GM12875 (cell line): ENCODE measurements around the gene BLOC1S5.

Source experiments
- H3K4me3 ChIP-seq: one replicate; pipeline ENCODE4 v1.5.1; 2011; ENCODE audit warnings: low read depth, low read length, control low read depth
- TF ChIP-seq, protein P1 (sequence below): IDR thresholded peaks from 2 replicates; pipeline ENCODE4 v1.5.1; 2011; ENCODE audit warnings: low read depth, mild to moderate bottlenecking, control low read depth, inconsistent platforms, low read length, moderate library complexity, borderline replicate concordance; ENCODE audit not compliant: insufficient read depth

Gene BLOC1S5

DNA sequence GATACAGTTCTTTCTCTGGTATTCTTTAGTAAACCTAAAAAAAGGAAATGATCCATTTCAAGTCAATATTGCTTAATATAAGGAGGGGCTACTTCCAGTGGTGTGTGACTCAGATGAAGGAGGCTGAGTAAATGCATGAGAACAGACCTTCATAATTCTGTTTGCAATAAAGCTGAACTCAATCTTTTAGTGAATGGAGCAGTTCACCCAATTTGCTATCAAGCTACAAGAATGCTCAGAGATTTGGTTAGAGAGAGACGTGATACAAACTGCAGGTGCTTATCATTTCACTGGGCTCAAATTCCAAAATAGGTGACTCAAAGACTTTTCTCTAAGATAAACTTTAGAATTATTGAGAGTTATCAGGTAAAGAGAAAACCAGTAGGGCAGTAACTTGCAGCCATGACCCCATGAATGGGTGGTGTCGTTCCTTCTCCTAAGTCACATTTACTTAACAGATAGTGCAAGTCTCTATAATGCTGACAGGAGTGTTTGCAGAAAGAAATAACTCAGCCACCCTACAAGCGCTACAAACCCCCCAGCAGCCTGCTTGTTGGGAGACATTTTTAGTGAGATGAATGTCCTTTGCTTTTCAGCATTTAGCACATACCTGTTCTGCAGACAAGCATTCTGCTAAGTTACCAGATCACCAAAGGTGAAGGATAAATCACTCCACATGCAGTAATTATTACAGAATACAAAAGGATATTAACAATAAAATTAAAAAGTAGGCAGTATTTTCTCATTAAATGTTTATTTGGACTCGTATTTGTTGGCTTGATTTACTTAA, 16.4 kb upstream of the BLOC1S5 start:
- TF ChIP-seq, protein P1, sequence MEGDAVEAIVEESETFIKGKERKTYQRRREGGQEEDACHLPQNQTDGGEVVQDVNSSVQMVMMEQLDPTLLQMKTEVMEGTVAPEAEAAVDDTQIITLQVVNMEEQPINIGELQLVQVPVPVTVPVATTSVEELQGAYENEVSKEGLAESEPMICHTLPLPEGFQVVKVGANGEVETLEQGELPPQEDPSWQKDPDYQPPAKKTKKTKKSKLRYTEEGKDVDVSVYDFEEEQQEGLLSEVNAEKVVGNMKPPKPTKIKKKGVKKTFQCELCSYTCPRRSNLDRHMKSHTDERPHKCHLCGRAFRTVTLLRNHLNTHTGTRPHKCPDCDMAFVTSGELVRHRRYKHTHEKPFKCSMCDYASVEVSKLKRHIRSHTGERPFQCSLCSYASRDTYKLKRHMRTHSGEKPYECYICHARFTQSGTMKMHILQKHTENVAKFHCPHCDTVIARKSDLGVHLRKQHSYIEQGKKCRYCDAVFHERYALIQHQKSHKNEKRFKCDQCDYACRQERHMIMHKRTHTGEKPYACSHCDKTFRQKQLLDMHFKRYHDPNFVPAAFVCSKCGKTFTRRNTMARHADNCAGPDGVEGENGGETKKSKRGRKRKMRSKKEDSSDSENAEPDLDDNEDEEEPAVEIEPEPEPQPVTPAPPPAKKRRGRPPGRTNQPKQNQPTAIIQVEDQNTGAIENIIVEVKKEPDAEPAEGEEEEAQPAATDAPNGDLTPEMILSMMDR, result no peak
- H3K4me3 ChIP-seq, result no peak overlapping the region

DNA sequence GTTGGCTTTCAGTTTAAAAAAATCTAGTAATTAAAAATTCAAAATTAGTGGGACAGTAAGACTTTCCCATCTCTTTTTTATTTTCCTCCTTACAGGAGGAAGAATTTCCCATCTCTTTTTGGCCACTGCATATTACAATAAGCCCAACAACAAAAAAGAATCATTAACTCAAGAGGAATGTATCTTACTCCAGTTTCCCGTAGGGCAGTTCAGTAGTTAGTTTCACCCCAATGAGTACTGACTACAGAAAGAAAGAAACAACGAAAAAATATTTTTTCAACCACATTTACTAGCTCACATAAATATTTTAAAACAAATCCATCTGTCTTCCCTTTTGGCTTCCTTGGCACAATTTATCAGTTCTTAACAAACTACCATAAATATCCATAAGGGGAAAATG, 14.9 kb upstream of the BLOC1S5 start:
- H3K4me3 ChIP-seq, result no peak overlapping the region
- TF ChIP-seq, protein P1, result no peak

DNA sequence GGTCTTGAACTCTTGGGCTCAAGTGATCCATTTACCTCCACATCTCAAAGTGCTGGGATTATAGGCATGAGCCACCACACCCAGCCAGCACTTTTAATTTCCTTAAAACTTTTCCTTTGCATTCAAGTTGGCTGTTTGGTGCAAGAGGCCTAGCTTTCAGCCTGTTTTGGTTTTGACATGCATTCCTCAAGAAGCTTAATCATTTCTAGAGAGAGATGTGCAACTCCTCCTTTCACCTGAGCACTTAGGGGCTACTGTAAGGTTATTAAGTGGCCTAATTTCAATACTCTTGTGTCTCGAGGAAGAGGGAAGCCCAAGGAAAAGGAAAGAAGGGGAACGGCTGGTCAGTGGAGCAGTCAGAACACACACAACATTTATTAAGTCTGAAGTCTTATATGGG, 13.8 kb upstream of the BLOC1S5 start:
- TF ChIP-seq, protein P1, result no peak
- H3K4me3 ChIP-seq, result no peak overlapping the region

DNA sequence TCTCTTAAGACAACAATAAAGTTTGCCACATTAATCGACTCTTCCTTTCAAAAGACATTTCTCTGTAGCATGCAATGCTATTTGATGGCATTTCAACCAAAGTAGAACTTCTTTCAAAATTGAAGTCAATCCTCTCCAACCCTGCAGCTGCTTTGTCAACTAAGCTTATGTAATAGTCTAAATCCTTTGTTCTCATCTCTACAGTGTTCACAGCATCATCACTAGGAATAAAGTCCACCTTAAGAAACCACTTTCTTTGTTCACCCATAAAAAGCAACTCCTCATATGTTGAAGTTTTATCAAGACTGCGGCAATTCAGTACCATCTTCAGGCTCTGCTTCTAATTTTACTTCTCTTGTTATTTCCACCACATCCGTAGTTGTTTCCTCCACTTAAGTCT, 11.5 kb upstream of the BLOC1S5 start:
- no peak overlapping the region for H3K4me3 ChIP-seq
- TF ChIP-seq, protein P1, result no peak

- H3K4me3 ChIP-seq, result no peak overlapping the region
- TF ChIP-seq, protein P1, result no peak
These were observed 11.0 kb upstream of the BLOC1S5 start for GRCh38 chr6:8075185-8075584.

- TF ChIP-seq, protein P1, result no peak
- no peak overlapping the region for H3K4me3 ChIP-seq
These were observed 10.0 kb upstream of the BLOC1S5 start for GRCh38 chr6:8074213-8074612.

DNA sequence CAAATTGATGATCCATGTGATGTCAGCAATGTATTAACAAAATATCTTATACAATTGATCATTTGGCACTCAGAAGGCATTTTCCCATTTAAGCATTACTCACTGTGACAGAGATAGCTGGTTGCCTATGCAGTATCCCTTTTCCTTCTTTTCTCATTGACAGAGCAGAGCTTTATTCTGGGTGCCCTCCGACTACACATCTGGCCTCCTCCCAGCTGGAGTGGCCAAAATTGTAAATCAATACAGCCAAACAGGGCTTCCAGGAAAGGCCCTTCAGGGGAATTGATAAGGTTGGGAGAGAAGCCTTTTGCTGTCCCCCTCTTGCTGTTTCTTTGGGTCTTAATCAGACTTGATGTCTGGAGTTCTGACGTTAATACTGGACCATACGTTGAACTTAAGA, 9.6 kb upstream of the BLOC1S5 start:
- TF ChIP-seq, protein P1, result no peak
- no peak overlapping the region for H3K4me3 ChIP-seq
